Stomach (tissue), 4 donors: ENCODE data around the gene BTF3L4.

ENCODE experiments used
- EP300 ChIP-seq: sonication (generic); formaldehyde crosslinking; IDR thresholded peaks from one replicate; pipeline ENCODE4 v1.6.1; 2017; ENCODE audit warnings: antibody characterized with exemption
- POLR2A ChIP-seq, 4 donors: fragments of 450-650 bp; IDR thresholded peaks; one replicate each; pipeline ENCODE4 v1.6.1; 2016; ENCODE audit warnings: antibody characterized with exemption in 4 of 4, control low read depth in 2 of 4, mild to moderate bottlenecking in 1 of 4, moderate library complexity in 1 of 4
- POLR2AphosphoS5 ChIP-seq, 3 donors: sonication (generic); formaldehyde crosslinking; IDR thresholded peaks; one replicate each; pipeline ENCODE4 v1.6.1; 2016; ENCODE audit warnings: antibody characterized with exemption in 3 of 3
- TF ChIP-seq, protein P1 (sequence below), 7 experiments: fragments of 450-650 bp in 4 of 7; fragments of 200-600 bp in 3 of 7; sonication (generic) in 3 of 7; IDR thresholded peaks; one replicate each; pipeline ENCODE4 v1.5.1; 2016 to 2019; ENCODE audit warnings: antibody characterized with exemption in 7 of 7, control low read depth in 2 of 7, mild to moderate bottlenecking in 1 of 7

DNA sequence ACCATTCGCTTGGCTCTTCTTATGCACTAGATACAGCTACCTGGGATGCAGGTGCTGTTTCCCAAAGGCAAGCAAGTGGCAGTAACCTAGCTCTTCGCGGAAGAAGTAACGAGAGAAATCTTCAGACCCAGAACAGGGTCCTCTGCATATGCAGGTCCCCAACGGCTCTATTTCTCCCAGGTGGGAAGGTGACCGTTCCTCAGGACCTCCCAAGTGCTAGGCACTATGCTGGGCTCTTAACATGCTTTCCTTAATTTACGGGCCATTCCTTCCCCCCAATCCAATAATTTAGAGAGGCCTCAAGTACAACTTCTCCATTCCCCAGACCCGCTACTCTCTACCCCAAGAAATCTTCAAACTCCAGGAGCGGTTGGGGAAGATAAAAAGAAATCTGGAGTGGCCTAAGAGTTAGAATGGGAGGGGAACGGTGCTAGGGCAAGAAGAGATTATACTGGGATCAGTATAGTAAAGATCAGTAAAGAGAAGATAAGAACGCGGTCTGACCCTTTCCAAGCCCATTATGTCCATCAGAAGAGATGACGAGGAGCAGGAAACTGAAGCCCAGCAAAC is 1.5 kb upstream of the BTF3L4 start:
- TF ChIP-seq, protein P1, sequence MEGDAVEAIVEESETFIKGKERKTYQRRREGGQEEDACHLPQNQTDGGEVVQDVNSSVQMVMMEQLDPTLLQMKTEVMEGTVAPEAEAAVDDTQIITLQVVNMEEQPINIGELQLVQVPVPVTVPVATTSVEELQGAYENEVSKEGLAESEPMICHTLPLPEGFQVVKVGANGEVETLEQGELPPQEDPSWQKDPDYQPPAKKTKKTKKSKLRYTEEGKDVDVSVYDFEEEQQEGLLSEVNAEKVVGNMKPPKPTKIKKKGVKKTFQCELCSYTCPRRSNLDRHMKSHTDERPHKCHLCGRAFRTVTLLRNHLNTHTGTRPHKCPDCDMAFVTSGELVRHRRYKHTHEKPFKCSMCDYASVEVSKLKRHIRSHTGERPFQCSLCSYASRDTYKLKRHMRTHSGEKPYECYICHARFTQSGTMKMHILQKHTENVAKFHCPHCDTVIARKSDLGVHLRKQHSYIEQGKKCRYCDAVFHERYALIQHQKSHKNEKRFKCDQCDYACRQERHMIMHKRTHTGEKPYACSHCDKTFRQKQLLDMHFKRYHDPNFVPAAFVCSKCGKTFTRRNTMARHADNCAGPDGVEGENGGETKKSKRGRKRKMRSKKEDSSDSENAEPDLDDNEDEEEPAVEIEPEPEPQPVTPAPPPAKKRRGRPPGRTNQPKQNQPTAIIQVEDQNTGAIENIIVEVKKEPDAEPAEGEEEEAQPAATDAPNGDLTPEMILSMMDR (IDR thresholded peaks at IDR 0.05), result no peak
- TF ChIP-seq POLR2AphosphoS5 (IDR thresholded peaks at IDR 0.05) (no peak), POLR2A (IDR thresholded peaks at IDR 0.05) (no peak), EP300 (no peak)
